Stimulated activated CD8-positive, alpha-beta memory T cell treated with anti-CD3 and anti-CD28 coated beads, Interleukin-15, amount 100 ng/mL, for 4 hours (primary cell): ENCODE measurements around the gene IFNL2.
"Not testable (repeated sequence)": the region's sequence is repeated elsewhere in the genome, so short reads cannot be mapped to it uniquely, and the experiment has no call there.

Source experiments
- DNase-seq, 2 donors: peaks; one replicate each; pipeline ENCODE4 v3.0.0-alpha.2; 2020; ENCODE audit warnings: low read depth in 2 of 2

The IFNL2 gene

DNA sequence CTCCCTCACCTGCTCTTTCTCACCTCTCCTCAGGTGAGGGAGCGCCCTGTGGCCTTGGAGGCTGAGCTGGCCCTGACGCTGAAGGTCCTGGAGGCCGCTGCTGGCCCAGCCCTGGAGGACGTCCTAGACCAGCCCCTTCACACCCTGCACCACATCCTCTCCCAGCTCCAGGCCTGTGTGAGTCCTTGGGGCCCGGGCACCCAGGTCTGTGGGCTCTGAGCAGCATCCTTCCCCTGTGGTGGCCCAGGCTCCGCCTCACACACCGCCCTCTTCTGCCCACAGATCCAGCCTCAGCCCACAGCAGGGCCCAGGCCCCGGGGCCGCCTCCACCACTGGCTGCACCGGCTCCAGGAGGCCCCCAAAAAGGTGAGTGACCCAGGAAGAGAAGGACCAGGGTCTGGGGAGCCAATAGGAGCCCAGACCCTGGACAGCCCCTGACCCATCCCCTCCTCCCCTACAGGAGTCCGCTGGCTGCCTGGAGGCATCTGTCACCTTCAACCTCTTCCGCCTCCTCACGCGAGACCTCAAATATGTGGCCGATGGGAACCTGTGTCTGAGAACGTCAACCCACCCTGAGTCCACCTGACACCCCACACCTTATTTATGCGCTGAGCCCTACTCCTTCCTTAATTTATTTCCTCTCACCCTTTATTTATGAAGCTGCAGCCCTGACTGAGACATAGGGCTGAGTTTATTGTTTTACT lies 29.9 kb downstream of the IFNL2 start:
- DNase-seq: peak; percentile 27 to 38

GRCh38 chr19:39299404-39299803 lies 31.2 kb downstream of the IFNL2 start:
- no peak for DNase-seq

- DNase-seq: no peak
Measured at GRCh38 chr19:39299832-39300231, 31.6 kb downstream of the IFNL2 start.

- no peak for DNase-seq
Measured at GRCh38 chr19:39301021-39301420, 32.8 kb downstream of the IFNL2 start.

DNA sequence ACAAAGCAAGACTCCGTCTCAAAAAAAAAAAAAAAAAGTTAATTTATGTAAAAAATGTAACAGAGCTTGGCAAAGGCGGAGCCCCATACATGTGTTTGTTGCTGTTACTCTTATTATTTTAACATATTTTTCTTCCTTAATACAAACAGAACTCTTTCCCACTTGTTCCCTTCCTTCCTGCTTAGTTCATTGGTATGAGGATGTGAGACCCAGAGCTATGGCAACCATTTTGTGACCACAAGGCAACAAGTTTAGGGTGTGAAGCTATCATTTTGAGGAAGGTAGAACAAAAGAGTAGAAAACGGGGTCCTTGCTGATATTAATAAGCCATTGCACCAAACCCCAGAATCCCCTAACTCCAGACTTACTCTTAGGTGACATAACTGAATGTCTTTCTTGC lies 33.4 kb downstream of the IFNL2 start:
- no peak for DNase-seq

- DNase-seq: no peak
Measured at GRCh38 chr19:39303373-39304184, 35.4 kb downstream of the IFNL2 start.

DNA sequence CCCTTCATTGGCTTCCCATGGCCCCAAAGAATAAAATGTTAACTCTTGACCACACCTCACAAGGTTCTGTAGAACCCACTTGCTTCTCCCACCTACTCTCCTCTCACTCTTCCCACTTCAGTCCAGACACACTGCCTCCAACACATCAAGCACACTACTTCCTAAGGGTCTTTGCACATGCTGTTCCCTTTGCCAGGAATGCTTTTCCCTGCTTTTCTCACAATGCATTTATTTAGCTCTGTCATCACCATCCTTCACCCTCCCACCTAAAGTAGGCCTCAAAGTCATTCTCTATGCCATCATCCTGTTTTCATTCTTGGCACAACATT lies 36.0 kb downstream of the IFNL2 start:
- no peak for DNase-seq

DNA sequence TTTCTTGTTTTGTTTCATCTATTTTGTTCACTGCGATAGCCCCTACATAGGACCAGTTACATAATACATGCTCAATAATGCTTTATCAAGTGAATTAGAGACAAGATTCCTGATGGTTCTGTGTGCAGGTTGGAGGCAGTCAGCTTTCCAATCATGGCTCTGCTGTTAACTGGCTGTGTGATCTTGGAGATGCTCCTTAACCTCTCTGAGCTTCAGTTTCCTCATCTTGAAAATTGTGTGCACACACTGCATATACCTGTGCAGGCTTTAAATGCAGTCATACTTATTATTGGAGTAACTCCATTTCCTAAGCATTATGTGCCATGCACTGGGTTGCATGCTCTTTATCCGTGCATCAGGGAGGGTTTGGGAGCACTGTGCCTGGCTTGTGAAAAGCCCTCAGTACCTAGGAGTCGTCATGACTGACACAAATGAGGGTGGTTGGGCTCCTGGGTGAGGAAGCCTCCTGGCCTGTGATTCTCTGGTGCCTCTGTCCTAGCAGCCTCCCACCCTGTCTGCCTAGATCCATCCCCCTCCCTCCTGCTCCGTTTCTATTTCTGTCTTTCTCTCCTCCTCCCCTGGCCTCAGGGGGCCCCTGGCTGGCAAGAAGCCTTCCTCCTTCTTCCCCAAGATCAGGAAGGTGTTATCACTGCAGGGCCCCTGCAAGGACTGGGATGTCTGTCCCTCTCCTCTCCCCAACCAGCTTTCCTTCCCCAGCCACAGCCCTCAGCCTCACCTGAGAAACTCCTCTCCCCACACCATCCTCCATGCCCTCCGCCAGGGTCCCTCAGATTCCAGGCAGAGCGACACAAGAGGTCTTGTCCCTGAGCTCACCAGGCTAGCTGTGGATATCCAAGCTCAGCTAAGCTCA lies 36.7 kb downstream of the IFNL2 start:
- DNase-seq: no peak

DNA sequence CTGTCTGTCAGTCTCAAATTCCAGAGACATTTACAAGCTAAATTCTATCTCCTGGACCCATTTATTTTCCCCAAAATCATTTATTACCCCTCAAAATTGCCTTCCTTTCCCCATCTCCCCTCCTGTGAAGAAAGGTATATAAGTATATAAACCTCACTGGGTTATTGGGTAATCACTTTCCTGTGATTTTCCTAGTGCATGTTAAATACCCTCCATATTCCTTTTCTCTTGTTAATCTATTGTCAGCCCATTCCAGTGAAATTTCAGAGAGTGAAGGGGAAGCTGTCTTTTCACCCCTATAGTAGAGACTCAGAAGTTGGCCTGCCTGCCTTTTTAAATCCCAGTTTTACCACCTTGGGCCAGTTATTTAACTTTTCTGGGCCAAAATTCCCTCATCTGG lies 37.9 kb downstream of the IFNL2 start:
- no peak for DNase-seq

GRCh38 chr19:39307046-39307821 lies 39.0 kb downstream of the IFNL2 start:
- no peak for DNase-seq

DNA sequence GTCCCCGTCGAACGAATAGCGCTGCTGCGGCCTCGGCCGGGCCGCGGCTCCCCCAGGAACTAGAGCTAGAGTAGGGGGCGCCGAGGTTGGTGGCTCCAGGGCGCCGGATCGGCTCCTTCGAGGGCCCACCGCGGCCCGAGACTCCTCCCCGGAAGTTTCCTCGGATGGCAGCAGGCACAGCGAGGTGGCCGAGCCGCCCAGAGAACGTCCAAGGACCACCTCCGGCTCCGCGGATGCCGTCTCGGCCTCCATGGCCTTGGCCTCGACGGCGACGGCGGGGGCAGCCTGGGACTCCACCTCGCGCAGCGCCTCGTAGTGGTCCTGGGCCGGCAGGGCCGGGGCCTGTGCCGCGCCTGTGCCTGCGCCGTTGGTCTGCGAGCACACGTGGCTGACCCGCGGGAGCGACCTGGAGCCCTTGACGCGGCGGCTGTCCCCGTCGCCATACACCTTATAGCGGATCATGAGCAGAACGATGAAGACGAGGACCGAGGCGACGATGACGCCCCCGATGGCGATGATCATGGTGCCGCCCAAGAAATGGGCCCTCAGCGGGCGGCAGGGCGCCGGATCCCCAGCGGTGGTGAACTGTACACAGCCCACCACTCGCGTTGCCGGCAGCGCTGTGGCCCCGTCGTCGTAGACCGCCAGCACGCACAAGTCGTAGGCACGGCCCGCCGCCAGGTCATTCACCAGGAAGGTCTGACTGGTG lies 39.8 kb downstream of the IFNL2 start:
- no peak for DNase-seq

GRCh38 chr19:39308531-39309304 lies 40.5 kb downstream of the IFNL2 start:
- DNase-seq: no peak

DNA sequence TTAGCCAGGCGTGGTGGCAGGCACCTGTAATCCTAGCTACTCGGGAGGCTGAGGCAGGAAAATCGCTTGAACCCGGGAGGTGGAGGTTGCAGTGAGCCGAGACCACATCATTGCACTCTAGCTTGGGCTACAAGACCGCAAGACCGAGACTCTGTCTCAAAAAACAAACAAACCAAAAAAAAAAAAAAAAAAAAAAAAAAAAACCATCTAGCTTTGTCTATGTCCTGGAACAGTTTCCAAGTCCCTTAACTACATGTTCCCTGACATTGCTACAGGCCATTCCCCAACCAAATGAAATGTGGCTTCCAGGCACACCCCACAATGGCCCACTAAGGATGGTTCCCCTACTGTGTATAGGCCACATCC lies 41.1 kb downstream of the IFNL2 start:
- DNase-seq: not testable (repeated sequence)

GRCh38 chr19:39310558-39311311 lies 42.5 kb downstream of the IFNL2 start:
- DNase-seq: no peak

- no peak for DNase-seq
Measured at GRCh38 chr19:39314016-39314728, 46.0 kb downstream of the IFNL2 start.

DNA sequence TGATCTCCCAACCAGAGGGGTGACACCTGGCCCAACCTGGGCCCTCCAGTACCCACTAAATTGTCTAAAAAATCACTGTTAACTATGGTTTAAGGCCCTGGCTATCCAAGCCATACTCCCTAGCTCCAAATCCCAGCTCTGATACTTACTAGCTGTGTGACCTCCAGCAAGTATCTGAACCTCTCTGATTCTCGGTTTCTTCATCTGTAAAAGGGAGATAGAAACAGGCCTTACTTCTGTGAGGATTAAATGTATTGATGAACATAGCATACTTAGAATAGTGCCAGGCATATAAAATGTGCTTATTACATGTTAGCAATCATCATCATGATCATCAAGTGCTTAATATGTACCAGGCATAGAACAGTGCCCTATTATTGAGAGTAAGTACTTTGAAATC lies 47.7 kb downstream of the IFNL2 start:
- no peak for DNase-seq

DNA sequence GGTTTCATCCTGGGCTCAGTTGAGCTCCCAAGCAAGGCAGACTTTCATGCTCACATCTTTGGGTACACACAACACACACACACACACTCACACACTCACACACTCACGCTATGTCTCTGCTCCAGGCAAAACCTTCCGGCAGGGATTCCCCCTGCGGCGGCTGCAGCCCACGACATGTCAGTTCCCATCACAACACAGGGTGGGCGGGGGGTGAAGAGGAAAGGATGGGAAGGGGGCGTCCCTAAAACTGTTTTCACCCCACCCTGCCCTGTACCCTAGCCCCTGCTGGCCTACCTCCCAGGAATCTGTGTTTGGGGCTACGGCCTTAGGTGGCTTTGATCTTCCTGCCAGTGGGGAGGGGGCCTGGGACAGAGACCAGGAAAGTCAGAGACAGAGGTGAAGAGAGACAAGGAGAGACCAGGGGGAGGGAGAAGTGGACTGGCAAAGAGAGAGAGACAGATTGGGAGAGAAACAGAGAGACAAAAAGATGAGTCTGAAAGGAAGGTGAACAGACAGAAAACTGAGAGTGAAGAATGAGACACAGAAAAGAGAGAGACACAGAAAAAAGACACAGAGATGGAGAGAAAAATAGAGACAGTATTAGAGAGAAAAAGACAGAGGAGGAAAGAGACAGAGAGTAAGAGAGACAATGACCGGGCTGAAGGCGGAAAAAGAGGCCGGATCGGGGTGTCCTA lies 48.6 kb downstream of the IFNL2 start:
- no peak for DNase-seq

DNA sequence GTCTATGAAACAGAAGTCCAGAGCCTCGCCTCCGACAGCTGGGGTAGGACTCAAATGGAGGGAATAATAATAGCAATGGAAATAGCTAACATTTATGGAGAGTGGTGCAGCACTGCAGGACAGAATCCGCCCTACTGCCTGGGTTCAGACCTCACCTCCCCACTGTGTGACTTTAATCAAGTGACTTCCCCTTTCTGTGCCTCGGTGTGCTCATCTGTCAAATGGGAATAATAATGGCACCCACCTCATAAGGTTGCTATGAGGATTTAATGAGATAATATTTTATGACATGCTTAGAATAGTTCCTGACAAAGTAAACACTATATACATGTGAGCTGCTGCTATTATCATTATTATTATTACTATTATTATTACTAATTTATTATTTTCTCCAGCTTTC lies 49.3 kb downstream of the IFNL2 start:
- no peak for DNase-seq
